ENCODE data around the gene ZNF629.

The ZNF629 gene

DNA sequence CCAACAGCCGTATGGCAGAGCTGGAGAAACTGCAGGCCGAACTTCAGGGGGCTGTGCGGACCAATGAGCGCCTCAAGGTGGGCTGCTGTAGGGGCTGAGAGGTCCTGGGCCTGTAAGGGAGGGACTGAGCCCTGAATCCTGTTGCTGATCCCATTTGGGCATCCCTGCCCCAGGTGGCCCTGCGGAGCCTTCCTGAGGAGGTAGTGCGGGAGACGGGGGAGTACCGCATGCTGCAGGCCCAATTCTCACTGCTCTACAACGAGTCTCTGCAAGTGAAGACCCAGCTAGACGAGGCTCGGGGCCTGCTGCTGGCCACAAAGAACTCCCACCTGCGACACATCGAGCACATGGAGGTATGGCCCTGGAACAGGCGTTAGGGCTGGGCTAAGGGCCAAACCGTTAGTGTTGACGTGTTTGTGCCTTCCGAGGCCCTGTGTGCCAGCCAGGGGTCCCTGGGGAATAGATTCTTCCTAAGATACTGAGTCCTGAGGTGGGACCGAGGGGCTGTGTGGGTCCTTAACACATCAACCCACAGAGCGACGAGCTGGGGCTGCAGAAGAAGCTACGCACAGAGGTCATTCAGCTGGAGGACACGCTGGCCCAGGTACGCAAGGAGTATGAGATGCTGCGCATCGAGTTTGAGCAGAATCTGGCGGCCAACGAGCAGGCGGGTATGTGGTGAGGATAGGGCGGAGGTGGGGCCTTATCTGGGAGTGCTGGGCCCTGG, 20.6 kb downstream of the ZNF629 start:
- DNase-seq = no peak

DNA sequence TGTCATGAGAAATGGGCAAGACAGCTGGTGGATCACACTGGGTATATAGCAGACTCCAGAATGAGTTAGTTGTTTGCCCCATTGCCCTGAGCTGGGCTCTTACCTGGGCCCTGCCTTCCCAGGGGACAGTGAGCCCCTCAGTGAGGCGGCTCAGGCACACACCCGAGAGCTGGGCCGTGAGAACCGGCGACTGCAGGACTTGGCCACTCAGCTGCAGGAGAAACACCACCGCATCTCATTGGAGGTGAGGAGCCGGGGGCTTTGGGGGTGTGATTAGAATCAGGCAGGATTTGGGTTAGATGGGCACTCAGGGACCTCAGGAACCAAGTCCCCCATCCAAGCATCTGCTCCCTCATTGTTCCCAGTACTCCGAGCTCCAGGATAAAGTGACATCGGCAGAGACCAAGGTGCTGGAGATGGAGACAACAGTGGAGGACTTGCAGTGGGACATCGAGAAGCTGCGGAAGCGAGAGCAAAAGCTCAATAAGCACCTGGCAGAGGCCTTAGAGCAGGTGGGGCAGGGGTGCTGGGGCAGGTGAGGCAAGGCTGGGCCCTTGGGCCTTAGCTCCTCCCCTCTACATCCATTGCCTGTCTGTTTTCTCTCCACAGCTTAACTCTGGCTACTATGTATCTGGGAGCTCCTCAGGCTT, 22.1 kb downstream of the ZNF629 start:
- no peak for DNase-seq

DNA sequence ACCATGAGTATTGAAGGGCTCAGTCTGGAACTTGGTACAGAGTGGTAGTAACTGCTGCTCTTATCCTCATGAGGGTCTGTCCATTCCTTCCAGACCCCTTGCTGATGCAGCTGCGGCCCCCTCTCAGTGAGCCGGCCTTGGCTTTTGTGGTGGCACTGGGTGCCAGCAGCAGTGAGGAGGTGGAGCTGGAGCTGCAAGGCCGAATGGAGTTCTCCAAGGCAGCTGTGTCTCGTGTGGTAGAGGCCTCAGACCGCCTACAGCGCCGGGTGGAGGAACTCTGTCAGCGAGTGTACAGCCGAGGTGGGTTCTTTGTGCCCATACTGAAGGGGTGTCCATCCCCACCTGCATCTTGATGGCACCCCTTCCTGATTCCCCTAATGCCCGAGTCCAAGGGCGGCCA, 22.9 kb downstream of the ZNF629 start:
- no peak for DNase-seq

DNA sequence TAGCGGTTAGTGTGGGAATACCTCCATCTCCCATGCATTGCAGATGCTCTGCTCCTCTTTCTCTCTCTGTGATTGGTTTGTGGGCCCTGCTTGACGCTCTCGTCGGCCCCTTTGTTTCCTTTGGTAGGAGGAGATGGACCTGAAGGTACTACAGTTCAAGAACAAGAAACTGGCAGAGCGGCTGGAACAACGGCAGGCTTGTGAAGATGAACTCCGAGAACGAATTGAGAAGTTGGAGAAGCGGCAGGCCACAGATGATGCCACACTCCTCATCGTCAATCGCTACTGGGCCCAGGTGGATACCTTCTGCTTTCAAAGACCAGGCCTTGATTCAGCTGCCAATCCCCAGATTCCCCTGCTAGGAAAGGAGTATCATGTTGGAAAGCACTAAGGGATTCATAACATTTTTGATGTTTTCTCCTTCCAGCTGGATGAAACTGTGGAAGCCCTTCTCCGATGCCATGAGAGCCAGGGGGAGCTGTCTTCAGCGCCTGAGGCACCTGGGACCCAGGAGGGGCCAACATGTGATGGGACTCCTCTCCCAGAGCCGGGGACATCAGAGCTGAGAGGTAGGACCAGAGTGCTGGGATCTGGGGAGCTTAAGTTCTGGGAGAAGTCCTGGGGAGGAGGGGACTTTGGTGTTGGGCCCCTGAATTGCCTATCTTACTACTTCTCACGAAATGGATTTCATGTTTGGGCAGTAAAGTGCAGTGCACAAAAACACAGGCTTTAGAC, 23.8 kb downstream of the ZNF629 start:
- no peak for DNase-seq

DNA sequence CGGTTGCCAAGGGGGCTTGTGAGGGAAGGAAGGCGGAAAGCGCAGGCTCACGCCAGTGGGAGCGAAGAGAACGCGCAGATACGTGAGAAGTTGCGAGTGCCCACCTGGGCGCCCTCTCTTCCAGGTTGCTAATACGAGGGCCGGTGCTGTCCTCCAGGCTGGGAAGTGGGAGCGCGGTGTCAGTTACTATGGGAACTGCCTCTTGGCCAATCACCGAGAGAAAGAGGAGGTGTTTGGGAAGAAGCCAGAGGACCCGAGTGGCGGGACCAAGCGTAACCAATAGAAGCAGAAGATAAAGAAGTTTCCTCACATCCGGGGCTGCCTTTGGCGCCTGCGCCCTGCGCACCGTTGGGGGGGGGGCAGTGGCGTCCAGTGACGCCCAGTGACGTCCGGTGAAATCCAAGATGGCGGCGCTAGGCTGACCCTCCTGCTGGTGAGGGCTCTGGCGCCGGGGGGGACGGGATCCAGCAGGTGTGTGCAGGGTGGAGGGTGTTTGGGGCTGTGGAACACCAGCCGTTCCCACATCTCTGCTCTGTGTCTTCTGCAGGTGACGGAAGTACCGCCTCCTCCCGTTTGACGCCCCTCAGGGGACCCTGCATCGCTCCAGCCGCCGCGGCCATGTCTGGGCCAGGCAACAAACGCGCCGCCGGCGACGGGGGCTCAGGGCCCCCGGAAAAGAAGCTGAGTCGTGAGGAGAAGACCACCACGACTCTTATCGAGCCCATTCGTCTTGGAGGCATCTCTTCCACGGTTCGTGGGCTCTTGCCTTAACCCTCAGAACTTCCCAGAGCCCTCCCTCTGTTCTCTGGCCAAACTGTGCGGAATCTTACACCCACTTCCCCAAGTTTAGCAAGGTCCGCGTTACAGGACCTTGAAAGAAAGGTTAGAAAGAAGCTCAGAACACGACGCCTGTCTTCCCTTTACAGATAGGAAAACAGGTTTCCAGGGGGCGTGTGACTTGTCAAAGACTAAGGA, 24.8 kb downstream of the ZNF629 start, which contains the start of the genes CFAP119 and RNF40:
CFAP119 (minus strand) TSS at position 135 of the 975 bp plus-strand sequence. CDS start 314 bp downstream, outside the sequence.
RNF40 (plus strand) TSS at position 395 of the 975 bp plus-strand sequence; CDS start at position 619, 224 bp downstream.
- peak; percentile 89 for DNase-seq

DNA sequence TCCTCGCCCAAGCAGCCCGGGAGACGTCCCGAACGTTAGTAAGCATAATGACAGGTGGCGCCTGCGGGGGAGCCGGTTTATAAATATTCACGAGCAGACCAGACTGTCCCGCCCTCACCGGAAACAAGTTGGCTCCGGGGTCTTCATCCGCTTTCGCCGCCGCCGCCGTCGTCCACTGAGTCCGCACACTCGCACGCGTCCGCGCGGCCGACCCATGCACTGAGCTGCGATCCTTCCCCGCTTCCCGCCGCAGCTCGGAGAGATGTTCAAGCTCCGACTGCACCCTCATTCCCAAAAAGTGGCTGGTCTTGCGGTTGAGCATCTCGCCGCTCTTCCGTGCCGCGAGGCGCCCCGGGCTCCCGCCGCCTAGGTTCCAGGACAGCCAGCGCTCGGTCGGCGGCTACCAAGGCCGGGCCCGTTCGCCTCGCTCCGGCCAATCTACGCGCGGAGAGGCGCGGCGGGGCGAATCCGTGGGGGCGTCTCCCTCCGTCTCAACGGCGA, 25.5 kb downstream of the ZNF629 start:
- no peak for DNase-seq

DNA sequence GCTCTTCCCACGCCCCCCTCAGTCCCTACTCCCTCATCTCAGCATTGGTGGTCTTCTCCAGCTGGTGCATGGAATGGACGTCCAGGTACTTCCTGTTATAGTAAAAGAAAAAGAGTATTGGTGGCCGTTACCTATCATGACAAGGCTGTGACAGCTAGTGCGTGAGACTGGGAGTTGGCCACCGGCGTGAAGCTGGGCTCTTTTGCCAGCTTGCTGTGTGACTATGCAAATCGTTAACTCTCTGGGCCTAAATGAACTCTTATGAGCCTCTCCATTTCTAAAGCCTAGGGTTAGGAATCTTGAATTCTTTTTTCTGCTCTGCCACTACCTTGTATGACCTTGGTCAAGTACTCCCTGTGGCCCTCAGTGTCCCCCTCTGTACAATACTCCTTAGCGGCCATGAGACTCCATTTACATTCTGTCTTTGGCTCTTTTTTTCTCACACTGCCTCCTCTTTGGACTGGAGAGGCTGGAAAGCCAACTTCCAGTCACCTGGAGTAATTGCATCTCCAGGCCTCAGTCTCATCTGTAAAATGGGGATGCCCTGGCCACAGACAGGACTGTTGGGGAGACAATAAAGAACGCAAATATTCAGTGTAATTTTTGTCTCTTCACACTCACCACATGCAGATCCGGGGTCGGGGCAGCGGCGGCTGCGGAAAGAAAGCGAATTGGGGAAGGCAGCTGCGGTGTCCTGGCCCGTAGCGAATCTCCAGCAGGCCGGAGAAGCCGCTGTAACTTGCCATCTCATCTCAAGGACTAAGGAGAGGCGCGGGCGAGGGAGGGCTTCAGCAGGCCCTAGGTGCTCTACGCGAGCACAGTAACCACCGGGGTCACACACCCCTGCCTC, 26.2 kb downstream of the ZNF629 start:
- DNase-seq = no peak

DNA sequence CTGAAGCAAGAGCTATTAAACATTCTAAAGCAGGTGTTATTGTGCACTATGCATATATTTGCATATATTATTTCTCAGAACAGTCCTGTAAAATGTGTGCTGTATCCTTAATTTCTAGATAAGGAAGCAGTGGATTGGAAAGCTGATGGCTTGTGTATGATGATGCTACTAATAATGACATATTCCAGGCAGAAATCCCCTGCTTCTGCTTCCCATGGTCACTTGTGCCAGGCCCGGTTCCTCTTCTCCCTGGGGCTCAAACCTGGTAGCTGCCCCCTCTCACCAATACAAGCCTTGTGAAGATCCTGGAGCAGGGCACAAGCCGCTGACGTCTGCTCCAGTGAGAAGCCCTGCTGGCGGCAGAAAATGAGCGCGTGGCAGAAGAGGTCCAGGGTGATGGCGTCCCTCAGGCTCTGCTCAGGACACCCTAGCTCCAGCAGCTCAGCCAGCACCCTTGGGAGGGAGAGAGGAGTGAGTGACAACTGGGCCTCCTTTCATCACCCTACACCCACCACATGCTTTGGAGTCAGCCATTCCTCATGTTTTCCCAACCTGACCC, 26.9 kb downstream of the ZNF629 start:
- no peak for DNase-seq

DNA sequence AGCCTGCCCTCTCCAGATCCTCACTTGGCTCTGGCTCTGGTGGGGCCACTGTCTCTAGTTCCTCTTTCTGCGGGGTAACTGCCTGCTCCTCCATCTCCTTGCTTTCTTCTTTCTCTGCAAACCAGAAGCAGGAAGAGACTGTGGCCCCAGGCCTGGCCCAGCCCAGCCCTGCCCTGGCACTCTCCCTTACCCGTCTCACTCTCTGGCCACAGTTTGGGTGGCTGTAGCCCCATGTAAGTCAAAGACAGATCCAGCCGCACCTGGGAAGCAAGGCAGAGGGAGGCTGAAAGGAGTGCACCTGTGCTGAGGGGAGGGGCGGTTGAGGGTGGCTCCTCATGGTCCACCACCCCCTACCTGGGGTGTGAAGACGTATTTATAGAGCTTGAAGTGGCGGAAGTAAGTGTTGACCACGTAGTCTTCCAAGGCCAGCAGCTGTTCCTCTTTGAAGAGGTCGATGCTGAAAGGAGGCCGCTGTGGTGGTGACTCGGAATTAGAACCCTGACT, 28.0 kb downstream of the ZNF629 start:
- no peak for DNase-seq

DNA sequence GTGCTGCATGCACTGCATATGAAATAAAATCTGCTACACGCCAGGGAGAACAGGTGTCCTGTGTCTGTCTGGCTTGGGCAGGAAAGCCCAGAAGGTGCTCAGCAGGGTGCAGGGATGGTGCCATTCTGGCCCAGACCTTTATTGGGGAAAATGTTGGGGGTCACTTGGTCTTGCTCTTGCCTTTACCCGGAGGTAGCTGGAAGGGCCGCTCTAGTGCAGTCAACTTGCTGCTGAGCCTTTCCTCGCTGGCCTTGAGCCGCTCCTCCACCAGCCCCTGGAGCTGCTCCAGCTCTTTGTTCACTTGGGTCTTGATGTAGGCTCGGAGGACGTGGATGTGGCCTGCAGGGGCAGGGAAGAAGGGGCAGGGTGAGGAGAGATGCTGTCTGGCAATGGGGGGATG, 29.7 kb downstream of the ZNF629 start:
- no peak for DNase-seq

DNA sequence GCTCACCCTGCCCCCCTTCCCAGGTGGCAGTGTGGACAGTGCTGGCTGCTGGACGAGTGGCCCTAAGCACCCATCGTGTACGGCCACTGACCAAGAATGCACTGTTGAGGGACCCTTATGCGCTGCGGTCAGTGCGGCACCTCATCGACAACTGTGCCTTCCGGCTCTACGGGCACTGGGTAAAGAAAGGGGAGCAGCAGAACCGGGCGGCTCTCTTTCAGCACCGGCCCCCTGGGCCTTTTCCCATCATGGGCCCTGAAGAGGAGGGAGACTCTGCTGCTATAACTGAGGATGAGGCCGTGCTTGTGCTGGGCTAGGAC, 30.3 kb downstream of the ZNF629 start:
- no peak for DNase-seq

DNA sequence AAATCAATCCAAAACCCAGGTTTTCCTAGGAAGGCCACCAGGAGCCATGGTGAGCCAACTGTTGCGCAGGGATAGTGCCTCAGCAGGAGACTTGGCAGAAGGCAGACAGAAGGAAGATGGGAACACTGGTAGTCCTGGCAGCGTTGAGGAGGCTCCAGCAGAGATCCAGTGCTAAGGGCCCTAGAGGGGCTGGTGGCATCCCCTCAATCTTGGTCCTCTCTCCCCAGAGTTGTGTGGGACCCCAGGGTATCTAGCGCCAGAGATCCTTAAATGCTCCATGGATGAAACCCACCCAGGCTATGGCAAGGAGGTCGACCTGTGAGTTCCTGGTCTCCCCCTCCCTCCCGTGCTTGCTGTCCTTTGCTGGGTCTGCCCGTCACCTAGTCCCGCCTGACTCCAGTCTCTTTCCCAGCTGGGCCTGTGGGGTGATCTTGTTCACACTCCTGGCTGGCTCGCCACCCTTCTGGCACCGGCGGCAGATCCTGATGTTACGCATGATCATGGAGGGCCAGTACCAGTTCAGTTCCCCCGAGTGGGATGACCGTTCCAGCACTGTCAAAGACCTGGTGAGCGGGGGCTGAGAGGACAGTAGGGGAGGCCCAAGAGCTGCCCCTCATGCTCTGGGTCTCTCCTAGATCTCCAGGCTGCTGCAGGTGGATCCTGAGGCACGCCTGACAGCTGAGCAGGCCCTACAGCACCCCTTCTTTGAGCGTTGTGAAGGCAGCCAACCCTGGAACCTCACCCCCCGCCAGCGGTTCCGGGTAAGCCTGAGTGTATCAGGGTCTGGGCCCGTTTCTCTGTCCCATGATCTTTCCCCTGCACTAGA, 30.8 kb downstream of the ZNF629 start:
- DNase-seq = no peak

DNA sequence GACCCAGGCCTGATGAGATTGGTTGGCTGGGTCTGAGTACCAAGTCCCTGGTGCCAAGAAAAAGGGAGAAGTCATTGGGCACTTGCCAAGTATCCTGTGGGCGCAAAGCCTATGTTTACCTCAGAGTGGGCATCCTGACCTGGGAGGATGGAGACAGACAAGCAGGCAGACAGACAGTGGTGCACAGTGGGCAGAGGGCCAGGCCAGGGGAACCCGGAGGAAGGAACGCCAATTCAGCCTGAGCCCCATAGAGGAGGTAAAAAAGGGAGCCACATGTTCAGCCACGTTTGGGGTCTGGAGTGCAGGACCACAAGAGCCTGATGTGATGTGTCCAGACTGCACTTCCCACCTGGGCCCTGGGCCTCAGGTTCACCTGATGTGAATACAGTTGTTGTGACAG, 33.4 kb downstream of the ZNF629 start:
- no peak for DNase-seq

DNA sequence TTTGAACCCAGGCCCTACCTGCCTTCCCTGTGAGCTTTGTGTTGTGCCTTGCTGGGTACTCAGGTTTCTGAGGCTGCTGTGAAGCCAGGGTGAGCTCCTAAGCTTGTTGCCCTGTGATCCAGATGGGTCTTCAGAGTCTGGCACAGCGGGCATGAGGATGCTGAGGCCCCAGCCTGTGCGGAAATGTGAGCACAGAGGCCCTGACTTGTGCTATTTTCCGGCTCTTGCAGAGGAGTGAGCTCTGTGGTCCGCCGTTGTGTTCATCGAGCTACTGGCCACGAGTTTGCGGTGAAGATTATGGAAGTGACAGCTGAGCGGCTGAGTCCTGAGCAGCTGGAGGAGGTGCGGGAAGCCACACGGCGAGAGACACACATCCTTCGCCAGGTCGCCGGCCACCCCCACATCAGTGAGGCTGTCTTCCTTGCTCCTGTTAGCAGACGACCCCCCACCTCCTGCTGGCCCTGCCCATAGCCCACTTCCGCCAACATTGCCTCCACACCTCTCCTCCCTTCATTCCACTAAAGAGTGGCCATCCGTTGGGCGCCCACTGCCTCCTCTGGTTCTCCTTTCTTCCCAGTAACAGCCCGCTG, 36.0 kb downstream of the ZNF629 start:
- DNase-seq = no peak

DNA sequence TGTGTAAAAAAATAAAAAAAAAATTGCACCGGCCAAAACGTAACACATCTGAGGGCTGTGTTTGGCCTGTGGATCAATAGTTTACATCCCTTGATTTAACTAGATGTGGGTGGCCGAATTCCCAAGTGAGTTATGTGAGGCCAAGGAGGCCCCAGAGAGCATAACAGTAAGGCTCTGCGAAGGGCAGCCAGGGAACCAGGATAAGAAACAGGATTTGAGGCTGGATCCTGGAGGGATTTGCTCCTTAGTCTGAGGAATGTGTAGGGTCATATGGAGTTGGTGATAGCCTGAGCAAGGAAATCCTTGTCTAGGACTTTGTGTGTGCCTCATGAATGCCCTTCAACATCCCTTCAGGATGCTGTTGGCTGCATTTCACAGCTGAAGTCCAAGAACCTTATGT, 36.8 kb downstream of the ZNF629 start:
- no peak for DNase-seq

DNA sequence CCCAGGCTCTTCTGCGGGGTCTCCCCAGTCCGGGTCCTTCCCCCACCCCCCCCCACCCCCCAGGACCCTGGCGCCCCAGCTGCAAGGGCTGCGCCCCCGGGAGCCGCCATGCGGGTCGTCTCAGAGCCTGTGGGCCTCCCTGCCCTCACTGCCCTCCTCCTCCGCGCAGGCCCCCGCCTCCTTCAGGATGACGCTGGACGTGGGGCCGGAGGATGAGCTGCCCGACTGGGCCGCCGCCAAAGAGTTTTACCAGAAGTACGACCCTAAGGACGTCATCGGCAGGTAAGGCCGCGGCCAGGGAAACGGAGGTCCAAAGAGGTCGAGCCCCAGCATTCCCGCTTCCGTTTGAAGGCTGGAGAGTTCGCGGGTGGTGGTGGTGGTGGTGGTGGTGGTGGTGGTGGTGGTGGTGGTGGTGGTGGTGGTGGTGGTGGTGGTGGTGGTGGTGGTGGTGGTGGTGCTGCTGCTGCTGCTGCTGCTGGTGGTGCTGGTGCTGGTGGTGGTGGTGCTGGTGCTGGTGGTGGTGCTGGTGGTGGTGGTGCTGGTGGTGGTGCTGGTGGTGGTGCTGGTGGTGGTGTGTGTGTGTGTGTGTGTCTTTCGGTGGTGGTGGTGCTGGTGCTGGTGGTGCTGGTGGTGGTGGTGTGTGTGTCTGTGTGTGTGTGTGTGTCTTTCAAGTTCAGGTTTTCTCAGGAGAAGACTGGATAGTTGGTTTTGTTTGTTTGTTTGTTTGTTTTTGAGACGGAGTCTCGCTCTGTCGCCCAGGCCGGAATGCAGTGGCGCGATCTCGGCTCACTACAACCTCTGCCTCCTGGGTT, 38.2 kb downstream of the ZNF629 start:
- DNase-seq = no peak

DNA sequence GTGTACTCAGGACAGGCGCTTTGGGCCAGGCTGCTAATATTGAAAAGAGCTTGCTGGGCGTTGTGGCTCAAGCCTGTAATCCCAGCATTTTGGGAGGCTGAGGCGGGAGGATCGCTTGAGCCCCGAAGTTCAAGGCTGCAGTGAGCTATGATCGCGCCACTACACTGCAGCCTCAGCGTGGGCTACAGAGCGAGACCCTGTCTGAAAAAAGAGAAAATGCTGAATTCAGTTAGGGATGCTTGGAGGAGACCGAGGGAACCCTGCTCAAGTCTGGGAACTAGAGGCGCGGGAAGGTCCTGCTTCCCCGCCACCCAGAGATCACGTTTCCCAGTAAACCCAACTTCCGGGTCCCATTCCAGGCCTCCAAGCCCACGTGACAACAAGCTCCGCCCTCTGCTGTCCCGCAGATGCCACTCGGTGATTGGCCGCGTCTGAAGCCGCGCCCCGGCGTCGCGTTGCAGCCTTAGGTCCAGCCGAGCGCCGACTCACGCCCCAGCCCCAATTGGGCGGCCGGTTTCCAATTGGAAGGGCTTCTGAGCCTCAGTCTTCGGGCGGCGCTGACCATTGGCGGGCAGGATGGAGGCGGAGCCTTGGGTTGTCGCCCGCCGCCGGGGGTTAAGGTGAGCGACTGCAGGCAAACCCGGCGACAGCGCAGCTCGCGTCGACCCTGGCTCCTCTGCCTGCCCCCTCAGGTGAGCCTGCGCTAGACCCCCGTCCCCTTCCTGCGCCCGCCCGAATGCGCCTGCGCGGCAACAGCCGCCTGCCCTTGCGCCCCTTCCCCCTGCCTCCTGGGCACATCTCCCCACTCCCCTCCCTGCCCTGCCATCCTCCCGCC, 39.0 kb downstream of the ZNF629 start, which contains the start of gene PHKG2:
PHKG2 (plus strand) TSS at position 627 of the 835 bp plus-strand sequence. CDS start 396 bp downstream, outside the sequence.
- peak; percentile 98 for DNase-seq

DNA sequence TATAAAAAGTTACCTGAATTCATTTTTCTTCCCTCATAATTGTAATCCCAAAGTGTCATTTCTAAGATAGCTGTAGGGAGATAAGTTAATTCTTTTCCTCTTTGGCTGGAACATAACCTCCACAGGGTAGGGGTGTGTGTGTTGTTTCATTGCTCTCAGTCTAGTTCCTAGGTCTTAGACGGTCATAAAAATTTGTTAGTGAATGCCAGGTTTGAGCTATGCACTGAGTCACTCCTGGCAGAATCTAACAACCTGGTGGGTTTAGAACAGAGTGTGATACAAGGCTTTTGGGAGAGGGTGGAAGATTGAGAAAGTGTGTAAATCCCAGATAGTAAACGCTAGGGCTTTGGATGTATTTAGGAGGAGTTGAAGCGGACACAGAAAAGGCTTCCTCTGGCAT, 39.7 kb downstream of the ZNF629 start:
- DNase-seq = no peak
